GM15510 (cell line): Measurements from ENCODE around the gene AACS.

ENCODE experiments used
- POLR2A ChIP-seq: IDR thresholded peaks from 3 replicates; pipeline ENCODE4 v1.6.1; 2011; ENCODE audit warnings: borderline replicate concordance; ENCODE audit not compliant: insufficient read length; ENCODE audit errors: extremely low read depth

The AACS gene

DNA sequence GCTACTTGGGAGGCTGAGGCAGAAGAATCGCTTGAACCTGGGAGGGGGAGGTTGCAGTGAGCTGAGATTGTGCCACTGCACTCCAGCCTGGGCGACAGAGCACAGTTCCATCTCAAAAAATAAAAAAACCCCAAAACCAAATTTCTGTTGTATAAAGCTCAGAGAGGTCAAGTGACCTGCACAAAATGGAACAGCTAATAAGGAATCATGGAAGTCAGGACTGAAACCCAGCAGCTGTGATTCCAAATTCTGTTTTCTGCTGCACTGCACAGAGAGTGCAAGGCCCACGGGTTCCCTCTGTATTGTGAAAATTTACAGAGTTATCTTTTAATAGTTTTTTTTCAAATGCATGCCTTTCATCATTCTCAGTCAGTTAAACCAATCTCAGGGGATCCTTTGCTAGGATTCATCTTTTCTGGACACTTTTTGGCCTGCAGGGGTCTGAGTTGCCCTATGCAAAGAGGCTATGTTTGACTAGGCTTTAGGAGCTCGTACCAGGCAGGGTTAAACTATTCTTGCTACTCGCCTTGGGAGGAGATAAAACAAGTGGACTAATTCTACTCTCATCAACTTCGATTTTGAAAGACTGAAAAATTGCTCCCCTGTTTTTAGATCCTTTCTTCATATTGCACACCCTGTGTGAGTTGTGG lies 26.1 kb upstream of the AACS start:
- no peak for TF ChIP-seq POLR2A

DNA sequence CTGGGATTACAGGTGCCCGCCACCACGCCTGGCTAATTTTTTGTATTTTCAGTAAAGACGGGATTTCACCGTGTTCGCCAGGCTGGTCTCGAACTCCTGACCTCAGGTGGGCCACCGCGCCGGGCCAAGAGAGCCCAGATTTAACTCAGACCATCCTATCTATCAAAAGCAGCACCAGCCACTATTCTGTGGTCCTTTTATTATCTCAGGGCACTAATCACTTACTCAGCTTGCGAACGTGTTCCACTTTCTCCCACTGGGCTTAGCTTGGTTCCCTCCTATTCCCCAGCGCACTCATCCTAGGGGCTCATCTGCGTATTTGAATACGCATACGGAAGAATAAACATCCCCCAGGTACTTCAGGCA lies 16.2 kb upstream of the AACS start:
- no peak for TF ChIP-seq POLR2A

DNA sequence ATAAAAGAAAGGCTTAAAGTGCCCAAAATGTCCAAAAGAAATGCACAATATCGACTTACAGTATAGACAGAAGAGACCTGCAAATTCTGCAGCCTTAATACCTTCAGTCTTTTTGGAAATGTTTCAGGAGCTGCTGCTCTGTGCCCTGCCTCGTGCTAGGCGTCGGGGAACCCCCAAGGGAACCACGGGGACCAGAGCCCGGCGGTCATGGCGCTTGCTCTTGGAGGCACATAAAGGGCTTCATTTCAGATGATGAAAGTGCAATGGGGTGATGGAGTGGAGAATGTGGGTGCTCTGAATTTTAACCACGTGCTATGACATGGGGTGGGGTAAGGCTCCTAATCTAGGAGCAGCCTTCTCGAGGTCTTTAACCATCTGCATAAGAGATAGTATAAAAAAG lies 14.8 kb upstream of the AACS start:
- no peak for TF ChIP-seq POLR2A

DNA sequence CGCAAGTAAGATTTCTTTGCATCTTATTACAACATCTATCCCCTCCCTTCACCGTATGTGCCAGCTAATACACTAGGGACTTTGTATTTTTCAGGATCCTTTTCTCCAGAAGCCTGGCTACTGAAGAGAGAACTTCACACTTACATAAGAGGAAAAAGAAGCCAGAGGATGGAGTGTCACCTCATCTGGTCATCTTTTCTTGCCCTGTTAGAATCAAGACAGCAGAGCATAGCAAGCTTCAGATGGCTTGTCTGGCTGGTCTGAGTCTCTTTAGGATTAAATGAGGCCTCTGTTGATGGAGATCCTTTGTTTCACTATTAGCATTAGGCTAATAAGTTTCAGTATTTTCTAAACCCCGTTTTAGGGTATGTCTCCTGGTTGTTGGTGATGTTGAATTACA lies 14.4 kb upstream of the AACS start:
- TF ChIP-seq POLR2A = no peak

DNA sequence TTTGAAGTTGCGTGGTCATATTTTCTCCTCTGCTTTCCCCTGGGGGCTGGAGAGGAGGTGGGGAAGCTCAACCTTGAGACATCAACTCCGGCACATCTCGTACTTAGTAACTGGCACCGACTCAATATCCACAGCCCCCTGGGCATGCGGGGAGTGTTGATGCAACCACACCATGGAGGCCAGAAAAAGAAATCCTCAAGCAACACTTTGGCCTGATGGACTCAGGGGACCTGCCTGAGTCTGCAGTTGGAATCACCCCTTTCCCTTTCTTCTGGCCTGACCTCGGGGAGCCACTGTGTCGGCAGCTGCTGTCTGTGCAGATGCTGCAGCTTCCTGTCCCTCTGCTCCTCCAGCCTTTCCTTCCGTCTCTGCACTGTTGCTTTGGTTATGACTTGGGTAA lies 11.4 kb upstream of the AACS start:
- no peak for TF ChIP-seq POLR2A

DNA sequence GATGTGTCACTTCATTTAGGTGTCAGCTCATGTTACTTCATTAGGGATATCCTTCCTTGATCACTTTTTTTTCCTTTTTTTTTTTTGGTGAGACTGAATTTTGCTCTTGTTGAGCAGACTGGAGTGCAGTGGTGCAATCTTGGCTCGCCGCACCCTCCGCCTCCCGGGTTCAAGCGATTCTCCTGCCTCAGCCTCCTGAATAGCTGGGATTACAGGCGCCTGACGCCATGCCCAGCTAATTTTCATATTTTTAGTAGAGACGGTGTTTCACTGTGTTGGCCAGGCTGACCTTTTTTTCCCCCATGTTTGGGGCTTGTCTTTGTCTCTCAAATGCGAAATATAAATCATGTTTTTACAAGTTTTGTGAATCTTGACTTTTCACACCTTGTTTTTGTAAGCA lies 9.6 kb upstream of the AACS start:
- TF ChIP-seq POLR2A = no peak

DNA sequence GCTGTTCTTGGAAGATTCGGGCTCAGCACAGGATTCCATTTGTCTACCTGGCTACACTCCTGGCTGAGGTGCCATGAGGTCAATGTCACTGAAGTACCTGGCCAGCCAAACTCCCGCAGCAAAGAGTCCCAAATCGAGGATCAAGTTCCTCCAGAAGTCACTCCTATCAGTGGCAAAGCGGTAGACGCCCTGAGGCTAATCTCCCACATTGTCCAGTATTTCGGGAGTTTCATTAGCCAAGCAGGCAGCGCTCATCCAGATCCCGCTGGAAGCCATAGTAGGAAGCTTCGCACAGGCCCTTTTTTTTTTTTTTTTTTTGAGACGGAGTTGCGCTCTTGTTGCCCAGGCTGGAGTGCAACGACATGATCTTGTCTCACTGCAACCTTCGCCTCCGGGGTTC lies 8.9 kb upstream of the AACS start:
- TF ChIP-seq POLR2A = no peak

DNA sequence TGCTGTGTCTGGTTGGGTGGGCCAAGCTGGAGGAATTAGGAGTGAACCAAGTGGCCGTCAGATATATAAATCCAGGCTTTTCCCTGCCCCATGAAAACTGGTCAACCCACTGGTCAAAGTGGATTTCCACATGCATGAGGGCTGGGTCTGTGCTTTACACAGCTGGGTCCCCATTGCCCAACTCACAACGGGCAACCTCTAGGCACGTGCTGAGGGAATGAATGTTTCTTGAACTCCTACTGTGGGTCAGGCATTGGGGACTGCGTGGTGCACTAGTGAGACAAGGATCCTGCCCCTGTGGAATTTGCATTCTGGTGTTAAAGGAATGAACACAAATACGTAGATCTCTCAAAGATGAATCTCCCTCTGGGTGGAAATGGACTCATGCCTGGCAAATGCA lies 7.5 kb upstream of the AACS start:
- no peak for TF ChIP-seq POLR2A

DNA sequence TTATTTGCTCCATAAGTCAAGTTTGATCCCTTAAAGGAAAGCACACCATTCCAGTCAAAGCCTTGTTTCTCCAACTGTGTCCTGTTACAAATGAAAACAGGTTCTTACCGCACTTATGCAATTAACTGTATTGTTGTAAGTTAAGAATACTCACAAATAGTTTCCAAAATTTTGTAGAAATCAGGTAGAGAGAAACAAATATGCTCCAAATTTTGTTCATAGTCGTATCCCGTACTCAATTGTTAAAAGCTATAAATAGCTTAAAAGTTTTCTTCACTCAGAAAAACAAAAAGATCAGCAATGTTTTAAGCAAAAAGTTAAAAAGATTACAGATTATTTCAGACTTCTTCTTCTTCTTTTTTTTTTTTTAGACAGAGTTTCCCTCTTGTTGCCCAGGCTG lies 4.0 kb upstream of the AACS start:
- TF ChIP-seq POLR2A = no peak

DNA sequence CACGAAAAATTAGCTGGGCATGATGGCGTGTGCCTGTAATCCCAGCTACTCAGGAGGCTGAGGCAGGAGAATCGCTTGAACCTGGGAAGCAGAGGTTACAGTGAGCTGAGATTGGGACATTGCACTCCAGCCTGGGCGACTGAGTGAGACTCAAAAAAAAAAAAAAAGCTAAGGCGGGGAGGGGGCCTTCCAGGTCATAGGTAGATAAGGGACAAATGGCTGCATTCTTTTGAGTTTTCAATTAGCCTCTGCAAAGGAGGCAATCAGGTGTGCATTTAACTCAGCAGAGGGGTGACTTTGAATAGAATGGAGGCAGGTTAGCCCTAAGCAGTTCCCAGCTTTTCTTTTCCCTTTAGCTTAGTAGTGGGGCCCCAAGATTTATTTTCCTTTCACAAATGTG lies 743 bp upstream of the AACS start:
- TF ChIP-seq POLR2A = no peak

DNA sequence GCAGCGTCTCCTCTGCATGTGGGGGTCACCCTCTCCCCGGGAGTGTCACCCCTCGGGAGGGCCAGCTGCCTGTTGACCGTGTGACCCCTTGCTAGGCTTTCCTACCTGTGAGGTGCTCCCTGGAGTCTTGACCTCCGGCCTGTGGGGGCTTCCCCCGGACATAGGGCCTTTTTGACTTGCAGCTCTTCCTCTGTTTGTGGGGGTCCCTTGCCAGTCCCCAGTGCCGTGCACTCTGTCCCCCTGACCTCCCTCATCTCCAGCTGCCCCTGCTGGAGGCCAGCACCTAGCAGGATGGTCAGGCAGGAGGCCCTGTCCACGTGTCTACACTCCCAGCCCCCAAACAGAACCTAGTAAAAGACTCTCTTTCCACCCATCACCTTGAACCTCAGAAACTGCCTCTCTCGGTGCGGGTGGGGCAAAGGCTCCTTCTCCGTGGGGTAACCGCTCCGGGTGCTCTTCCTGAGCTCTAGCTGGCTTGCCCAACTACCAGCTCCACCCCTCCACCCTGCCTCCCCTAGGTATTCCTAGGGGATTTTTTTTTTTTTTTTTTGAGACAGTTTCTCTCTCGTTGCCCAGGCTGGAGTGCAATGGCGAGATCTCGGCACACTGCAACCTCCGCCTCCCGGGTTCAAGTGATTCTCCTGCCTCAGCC lies 810 bp downstream of the AACS start:
- TF ChIP-seq POLR2A = no peak

DNA sequence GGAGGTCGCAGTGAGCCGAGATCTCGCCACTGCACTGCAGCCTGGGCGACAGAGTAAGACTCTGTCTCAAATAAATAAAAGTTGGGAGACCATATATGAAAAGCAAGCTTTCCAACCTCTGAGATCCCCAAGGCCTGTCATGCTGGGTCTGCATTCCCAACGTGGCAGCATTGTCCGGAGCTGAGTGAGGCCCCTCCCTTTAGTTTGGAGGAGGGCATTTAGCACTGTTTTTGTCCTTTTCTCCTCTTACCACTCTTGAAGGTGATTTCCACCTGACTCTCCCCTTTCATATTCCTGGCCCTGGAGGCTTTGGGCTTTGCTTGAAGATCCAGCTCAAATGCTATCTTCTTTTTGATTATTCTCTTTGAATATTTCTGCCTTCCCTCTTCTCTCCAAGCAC lies 3.2 kb downstream of the AACS start:
- no peak for TF ChIP-seq POLR2A

DNA sequence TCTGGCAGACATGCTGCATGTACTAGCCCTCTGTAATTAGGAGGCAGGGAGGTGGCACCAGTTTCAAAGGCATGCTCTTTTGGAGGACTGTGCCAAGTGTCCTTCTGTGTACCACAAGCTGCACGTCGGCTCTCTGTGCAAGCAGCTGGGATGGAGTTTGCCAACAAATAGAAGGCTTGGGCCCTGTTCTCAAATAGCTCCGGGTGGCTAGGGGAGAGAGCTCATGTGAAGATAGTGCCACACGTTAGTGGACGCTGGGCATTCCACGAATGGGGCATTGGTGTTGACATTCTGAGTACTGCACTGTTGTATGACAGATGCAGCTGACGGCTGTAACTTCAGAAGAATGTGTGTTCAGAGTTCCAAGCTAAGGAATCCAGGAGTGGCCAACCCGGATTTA lies 4.4 kb downstream of the AACS start:
- TF ChIP-seq POLR2A = no peak

DNA sequence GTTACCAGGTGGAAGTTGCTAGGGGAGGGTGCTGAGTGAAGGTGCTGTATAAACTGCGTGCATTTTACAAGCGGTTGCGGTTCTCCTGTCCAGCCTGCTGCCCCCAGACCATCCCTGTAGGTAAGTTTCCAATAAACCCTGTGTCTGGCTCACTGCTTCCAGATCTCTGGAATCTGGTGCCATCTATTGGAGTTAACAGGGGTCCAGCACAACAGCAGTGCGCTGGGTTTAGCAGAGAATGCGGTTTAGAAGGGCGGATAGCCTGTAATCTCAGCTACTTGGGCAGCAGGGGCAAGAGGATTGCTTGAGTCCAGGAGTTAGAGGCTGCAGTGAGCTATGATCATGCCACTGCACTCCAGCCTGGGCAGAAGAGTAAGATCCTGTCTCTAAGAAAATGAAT lies 4.9 kb downstream of the AACS start:
- no peak for TF ChIP-seq POLR2A

DNA sequence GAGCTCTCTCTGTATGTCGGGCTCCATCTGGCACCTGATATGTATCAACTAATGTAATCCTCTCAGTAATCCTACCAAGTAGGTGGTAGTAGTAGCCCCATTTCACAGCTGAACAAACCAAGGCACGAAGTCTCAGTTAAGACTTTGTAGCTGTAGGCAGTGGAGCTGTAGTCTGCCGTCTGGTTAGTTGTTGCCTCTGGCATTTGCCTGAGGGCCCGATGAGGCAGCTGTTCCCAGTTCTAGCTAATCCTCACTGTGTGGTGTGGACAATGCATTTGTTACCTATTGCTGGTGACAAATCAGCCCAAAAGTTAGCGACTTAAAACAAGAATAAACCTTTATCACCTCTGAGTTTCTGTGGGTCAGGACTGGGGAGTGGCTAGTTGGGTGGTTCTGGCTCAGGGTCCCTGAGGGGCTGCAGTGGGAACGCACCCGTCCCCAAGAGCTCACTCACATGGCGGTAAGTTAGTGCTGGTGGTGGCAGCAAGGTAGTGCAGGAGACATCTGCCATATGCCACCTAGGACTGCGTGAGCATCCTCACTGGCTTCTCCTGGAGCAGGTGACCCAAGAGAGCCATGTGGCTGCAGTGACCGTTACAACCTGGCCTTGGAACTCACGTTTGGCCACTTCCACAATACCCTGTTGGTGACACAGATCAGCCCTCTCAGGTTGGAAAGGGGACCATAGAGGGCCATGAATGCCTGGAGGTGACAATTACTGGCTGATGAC lies 5.6 kb downstream of the AACS start:
- no peak for TF ChIP-seq POLR2A

DNA sequence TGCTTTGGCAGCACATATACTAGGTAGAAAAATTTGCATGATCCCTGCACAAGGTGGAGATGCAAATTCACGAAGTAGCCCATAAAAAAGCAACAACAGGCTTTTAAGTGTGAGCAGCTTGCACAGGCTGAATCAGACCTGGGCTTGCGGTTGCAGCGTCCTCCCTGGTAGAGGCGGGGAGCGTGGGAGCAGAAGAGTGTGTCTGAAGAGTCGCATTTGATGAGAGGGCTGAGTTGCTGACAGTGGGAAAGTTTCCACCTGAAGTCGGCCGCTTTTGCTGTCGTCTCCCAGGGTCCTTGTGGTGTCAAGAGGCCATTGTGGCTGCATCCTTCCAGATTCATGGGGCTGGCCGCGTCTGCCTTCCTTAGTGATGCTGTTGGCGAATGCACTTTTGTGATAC lies 6.2 kb downstream of the AACS start:
- TF ChIP-seq POLR2A = no peak
